ENCODE results near the gene CDH26. TPM values are rescaled to one million over a fixed set of nuclear protein-coding genes. Genes with fewer than 3 reads are reported as not detected.

CDH26 gene
- total RNA-seq, 1 donor from 2014 or later = not detected

DNA sequence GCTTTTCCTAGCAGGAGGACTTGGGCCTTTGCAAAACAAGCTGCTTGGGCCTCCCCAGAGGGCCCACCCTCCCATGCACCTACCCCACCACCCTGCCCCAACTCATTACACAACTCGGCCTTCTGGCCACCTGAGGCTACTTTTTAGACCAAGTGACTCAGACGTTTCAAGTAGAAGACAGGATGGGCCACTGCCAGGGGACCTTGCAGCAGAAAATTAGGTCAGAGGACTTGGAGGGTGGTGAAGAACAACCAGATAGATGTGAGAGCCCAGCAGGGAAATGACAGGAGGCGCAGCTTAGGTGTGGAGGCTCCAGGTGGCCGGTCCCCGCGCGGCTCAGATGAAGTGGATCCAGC, 19.5 kb upstream of the CDH26 start:
- Histone ChIP-seq H3K36me3 (peaks cover 4 to 17% of the 10 kb centered on the region in 2 donors), H3K4me1 (peaks cover 14 to 31% of the 10 kb centered on the region in 2 donors), H3K27me3 (no peaks in the 10 kb centered on the region), H3K4me3 (peak overlapping the region; percentile 79 to 88), H3K27ac (peak overlapping the region; percentile 19 to 94), H3K9me3 (no peaks in the 10 kb centered on the region)
- DNase-seq (ENCODE audit: low spot score in 2 of 2) = no peak
- TF ChIP-seq CTCF (IDR thresholded peaks at IDR 0.05) = no peak
- intact Hi-C loops (cut with DNase I) = loop anchor here (5.0 kb wide), 2 partner anchors 941 to 1046 kb away; no protein-coding TSS in a partner anchor

DNA sequence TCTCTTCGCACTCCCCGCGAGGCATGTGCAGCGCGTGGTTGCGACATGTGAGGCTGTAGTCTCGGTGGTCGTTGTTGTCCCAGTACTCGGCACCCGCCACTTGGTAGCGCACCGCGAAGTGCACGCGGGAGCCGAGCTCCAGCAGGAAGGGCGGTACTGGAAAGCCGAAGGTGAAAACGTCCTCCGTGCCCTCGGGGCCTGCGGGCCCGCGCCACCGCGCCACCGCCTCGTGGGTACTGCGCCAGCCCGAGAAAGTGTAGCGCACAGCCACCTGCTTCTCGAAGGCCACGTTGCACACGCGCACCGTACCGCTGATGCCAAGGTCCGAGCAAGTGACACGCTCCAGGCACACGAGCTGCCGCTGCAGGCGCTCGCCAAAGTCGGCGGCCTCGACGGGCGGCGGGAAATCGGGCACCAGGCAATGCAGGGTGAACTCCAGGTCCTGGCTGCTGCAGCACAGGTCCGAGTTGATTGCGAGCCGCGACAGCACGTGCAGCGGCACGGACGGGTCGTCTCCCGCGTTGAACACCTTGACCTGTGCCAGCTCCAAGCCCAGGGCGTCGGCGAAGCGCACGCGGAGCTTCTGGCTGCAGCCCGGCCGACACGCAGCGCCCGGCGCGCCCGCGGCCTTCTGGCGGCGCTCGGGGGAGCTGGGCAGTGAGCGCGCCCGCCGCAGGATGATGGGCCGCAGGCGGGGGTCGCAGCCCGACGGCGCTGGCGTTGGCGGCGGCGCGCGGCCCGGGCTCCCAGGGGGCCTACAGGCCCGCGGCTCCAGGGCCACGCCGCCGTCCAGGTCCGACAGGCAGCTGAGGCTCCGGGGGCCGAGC, 19.0 kb upstream of the CDH26 start:
- peak overlapping the region; percentile 92 to 94 for H3K27ac ChIP-seq
- no peak for TF ChIP-seq CTCF (IDR thresholded peaks at IDR 0.05)
- H3K9me3 ChIP-seq = no peaks in the 10 kb centered on the region
- peak overlapping the region; percentile 79 to 88 for H3K4me3 ChIP-seq
- intact Hi-C loops (cut with DNase I) = loop anchor here (5.0 kb wide), 2 partner anchors 942 to 1047 kb away; no protein-coding TSS in a partner anchor
- no peak for DNase-seq (ENCODE audit: low spot score in 2 of 2)
- H3K27me3 ChIP-seq = no peaks in the 10 kb centered on the region
- peaks cover 9 to 23% of the 10 kb centered on the region in 2 donors for H3K36me3 ChIP-seq
- H3K4me1 ChIP-seq = peaks cover 14 to 31% of the 10 kb centered on the region in 2 donors

GRCh38 chr20:59939879-59940128, 18.4 kb upstream of the CDH26 start:
- no peaks in the 10 kb centered on the region for H3K27me3 ChIP-seq
- peak overlapping the region; percentile 79 to 88 for H3K4me3 ChIP-seq
- peaks cover 14 to 31% of the 10 kb centered on the region in 2 donors for H3K4me1 ChIP-seq
- TF ChIP-seq CTCF (IDR thresholded peaks at IDR 0.05) = no peak
- intact Hi-C loops (cut with DNase I) = loop anchor here (5.0 kb wide), 3 partner anchors 943 to 1633 kb away; partner anchors contain the start of gene RAB22A
- H3K36me3 ChIP-seq = peaks cover 13 to 28% of the 10 kb centered on the region in 2 donors
- H3K9me3 ChIP-seq = no peaks in the 10 kb centered on the region
- DNase-seq (ENCODE audit: low spot score in 2 of 2) = peak in 1 of 2 donors; percentile 72
- peak overlapping the region; percentile 92 to 94 for H3K27ac ChIP-seq

DNA sequence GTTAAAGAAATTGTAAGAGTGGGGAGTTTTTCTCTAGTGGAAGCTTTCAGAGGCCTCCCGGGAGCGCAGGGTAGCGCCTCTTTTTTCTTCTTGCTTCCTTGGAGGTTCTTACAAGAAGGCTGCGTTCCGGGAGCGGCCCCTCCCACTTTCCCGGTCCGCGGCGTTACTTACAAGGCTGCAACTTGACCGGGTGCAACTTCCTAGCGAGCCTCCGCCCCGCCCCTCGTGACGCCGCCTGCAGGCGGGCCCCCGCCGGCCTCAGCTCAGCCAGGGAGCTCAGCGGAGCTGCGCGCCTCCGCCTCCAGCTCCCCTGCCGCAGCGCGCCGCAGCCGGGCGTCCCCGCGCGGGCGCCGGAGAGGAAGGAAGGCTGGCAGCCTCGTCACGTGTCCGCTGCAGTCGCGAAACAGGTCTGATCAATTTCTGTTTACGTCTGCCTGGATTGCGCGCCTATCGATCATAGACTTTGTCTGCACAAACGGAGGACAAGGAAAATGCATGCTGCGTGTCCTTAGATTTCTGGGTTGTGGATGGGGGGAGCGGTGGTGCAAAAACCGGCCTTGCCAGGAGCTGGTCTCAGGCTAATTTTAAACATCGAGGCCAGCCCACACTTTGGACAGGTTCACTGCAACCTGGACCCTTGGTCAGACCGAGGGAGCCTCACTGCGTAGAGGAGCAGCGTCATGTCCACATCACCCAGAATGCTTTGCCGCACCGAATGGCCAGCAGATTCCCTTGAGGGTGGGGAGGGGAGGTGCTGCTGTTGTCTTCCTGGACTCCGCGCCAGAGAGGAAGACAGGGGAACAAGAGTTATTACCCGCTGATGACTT, 17.9 kb upstream of the CDH26 start, which contains the start of the genes FAM217B and PPP1R3D:
TSS of gene FAM217B (plus strand) at position 261 of the 827 bp plus-strand sequence. CDS start 3,555 bp downstream, outside the sequence.
TSS of gene PPP1R3D (minus strand) at position 177 of the 827 bp plus-strand sequence. CDS start 374 bp downstream, outside the sequence.
- peaks cover 14 to 31% of the 10 kb centered on the region in 2 donors for H3K4me1 ChIP-seq
- DNase-seq (ENCODE audit: low spot score in 2 of 2) = peak; percentile 95 to 99
- H3K9me3 ChIP-seq = no peaks in the 10 kb centered on the region
- intact Hi-C loops (cut with DNase I) = loop anchor here (5.0 kb wide), 1 partner anchor 1633 kb away; the partner anchor contains the start of gene RAB22A
- peak in 1 of 3 experiments; percentile 3 for TF ChIP-seq CTCF (IDR thresholded peaks at IDR 0.05)
- H3K36me3 ChIP-seq = peaks cover 13 to 33% of the 10 kb centered on the region in 2 donors
- peak within 1 kb of the TSS; percentile 92 to 94 for H3K27ac ChIP-seq
- peak within 1 kb of the TSS; percentile 79 to 88 for H3K4me3 ChIP-seq
- no peaks in the 10 kb centered on the region for H3K27me3 ChIP-seq

DNA sequence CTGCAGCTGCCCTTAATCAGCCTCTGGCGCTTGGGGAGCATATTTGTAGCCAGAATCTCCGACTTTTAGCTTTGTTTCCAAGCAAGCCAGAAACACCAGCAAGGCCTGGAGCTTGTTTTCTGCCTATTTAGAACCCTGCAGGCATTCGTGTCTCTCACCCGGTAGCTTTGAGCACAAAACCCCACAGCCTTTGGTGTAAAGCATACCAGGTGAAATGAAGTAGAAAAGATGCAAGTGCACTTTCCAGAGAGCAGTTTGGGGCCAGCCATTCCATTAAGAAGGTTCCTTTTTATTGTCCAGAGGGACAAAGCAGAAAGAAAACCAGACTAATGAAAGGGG, 17.3 kb upstream of the CDH26 start:
- H3K4me3 ChIP-seq = peak overlapping the region; percentile 79 to 88
- peak overlapping the region; percentile 92 to 94 for H3K27ac ChIP-seq
- H3K27me3 ChIP-seq = no peaks in the 10 kb centered on the region
- no peak for TF ChIP-seq CTCF (IDR thresholded peaks at IDR 0.05)
- intact Hi-C loops (cut with DNase I) = loop anchor here (5.0 kb wide), 1 partner anchor 1634 kb away; the partner anchor contains the start of gene RAB22A
- peaks cover 14 to 31% of the 10 kb centered on the region in 2 donors for H3K4me1 ChIP-seq
- peaks cover 13 to 32% of the 10 kb centered on the region in 2 donors for H3K36me3 ChIP-seq
- DNase-seq (ENCODE audit: low spot score in 2 of 2) = no peak
- H3K9me3 ChIP-seq = no peaks in the 10 kb centered on the region
